ENCODE data around the gene TENM4.

Gene TENM4

GRCh38 chr11:78767027-78767932 lies 673.5 kb downstream of the TENM4 start:
- DNase-seq, result no peak

GRCh38 chr11:78764946-78765345 lies 675.9 kb downstream of the TENM4 start:
- no peak for DNase-seq

GRCh38 chr11:78763664-78764063 lies 677.2 kb downstream of the TENM4 start:
- DNase-seq, result no peak

GRCh38 chr11:78762105-78762504 lies 678.7 kb downstream of the TENM4 start:
- no peak for DNase-seq

- no peak for DNase-seq
Observed at GRCh38 chr11:78759071-78759470, 681.8 kb downstream of the TENM4 start.

GRCh38 chr11:78753297-78753696 lies 687.5 kb downstream of the TENM4 start:
- no peak for DNase-seq

GRCh38 chr11:78752494-78752893 lies 688.3 kb downstream of the TENM4 start:
- no peak for DNase-seq

GRCh38 chr11:78748918-78749690 lies 691.7 kb downstream of the TENM4 start:
- no peak for DNase-seq

- DNase-seq, result no peak
Observed at GRCh38 chr11:78744949-78745348, 695.9 kb downstream of the TENM4 start.

- no peak for DNase-seq
Observed at GRCh38 chr11:78744202-78744601, 696.6 kb downstream of the TENM4 start.

GRCh38 chr11:78742430-78742829 lies 698.4 kb downstream of the TENM4 start:
- DNase-seq, result no peak

- no peak for DNase-seq
Observed at GRCh38 chr11:78741741-78742140, 699.1 kb downstream of the TENM4 start.

- no peak for DNase-seq
Observed at GRCh38 chr11:78740199-78741071, 700.4 kb downstream of the TENM4 start.

GRCh38 chr11:78737891-78738290 lies 702.9 kb downstream of the TENM4 start:
- DNase-seq, result no peak

- DNase-seq, result no peak
Observed at GRCh38 chr11:78737301-78737700, 703.5 kb downstream of the TENM4 start.

- no peak for DNase-seq
Observed at GRCh38 chr11:78735711-78736110, 705.1 kb downstream of the TENM4 start.

GRCh38 chr11:78733031-78733430 lies 707.8 kb downstream of the TENM4 start:
- DNase-seq, result peak; percentile 40 to 49

- no peak for DNase-seq
Observed at GRCh38 chr11:78732246-78732645, 708.6 kb downstream of the TENM4 start.

- DNase-seq, result no peak
Observed at GRCh38 chr11:78731027-78731426, 709.8 kb downstream of the TENM4 start.

GRCh38 chr11:78730267-78730824 lies 710.5 kb downstream of the TENM4 start:
- no peak for DNase-seq

- peak; percentile 65 to 69 for DNase-seq
Observed at GRCh38 chr11:78727816-78728215, 713.0 kb downstream of the TENM4 start.

GRCh38 chr11:78725200-78725599 lies 715.6 kb downstream of the TENM4 start:
- DNase-seq, result no peak
